Endothelial cell of umbilical vein (primary cell): ENCODE results near the gene HRH2. TPM values are rescaled to one million over a fixed set of nuclear protein-coding genes. Genes with fewer than 3 reads are reported as not detected.

Source experiments
- BruUV-seq: library from RNA; stranded (reverse); fragments of 400-500 nt; replicated peaks from 2 replicates; lab custom pipeline; 2021; lab: Mats Ljungman, UMichigan
- CTCF ChIA-PET: fragments of 300-600, 350-600 bp; sonication (Branson Sonifier 250); formaldehyde crosslinking; loops from one replicate; lab custom pipeline; 2021; ENCODE audit warnings: antibody characterized with exemption, inconsistent platforms; lab: Charles Lee
- POLR2A ChIA-PET: fragments of 300-600, 350-600 bp; sonication (Branson Sonifier 250); formaldehyde crosslinking; loops from one replicate; lab custom pipeline; 2021; ENCODE audit warnings: antibody characterized with exemption, inconsistent platforms; lab: Charles Lee
- DNase-seq: peaks from one replicate; pipeline ENCODE4 v3.0.0-alpha.2; 2011; ENCODE audit warnings: low read depth, low spot score
- FAIRE-seq: peaks from 2 replicates; lab custom pipeline; 2011; peaks lifted over from hg19 to GRCh38; lab: Jason Lieb, UNC
- H2AFZ ChIP-seq: 2 replicates; pipeline ENCODE4 v1.6.0; 2012; ENCODE audit warnings: low read depth, low read length, control low read depth, inconsistent platforms
- H3K27ac ChIP-seq: 2 replicates; pipeline ENCODE4 v1.5.1; 2011; ENCODE audit warnings: low read depth, mild to moderate bottlenecking, control low read depth, low read length, moderate library complexity; ENCODE audit not compliant: insufficient read depth
- H3K27me3 ChIP-seq, 2 experiments: 2 replicates each; pipeline versions ENCODE4 v1.6.0 to v1.6.1; 2011; ENCODE audit warnings: low read length in 2 of 2, mixed read lengths in 1 of 2; ENCODE audit not compliant: control insufficient read depth in 2 of 2, insufficient read depth in 2 of 2
- H3K36me3 ChIP-seq, 2 experiments: 2 replicates in 1 of 2; 3 replicates in 1 of 2; pipeline ENCODE4 v1.5.1; 2011; ENCODE audit warnings: low read length in 2 of 2, mild to moderate bottlenecking in 1 of 2, moderate library complexity in 1 of 2; ENCODE audit not compliant: control insufficient read depth in 2 of 2, insufficient read depth in 2 of 2; ENCODE audit errors: extremely low read depth in 1 of 2
- H3K4me1 ChIP-seq: 3 replicates; pipeline ENCODE4 v1.5.1; 2011; ENCODE audit warnings: mild to moderate bottlenecking, low read length; ENCODE audit not compliant: control insufficient read depth, insufficient read depth; ENCODE audit errors: extremely low read depth
- H3K4me2 ChIP-seq: 2 replicates; pipeline ENCODE4 v1.6.1; 2011; ENCODE audit warnings: low read length, control low read depth, mixed read lengths; ENCODE audit not compliant: insufficient read depth
- H3K4me3 ChIP-seq, 3 experiments: fragments of 200-600 bp in 1 of 3; sonication (generic), shearing (Covaris generic) in 1 of 3; replicated peaks in 1 of 3; 2 replicates each; pipeline ENCODE4 v1.5.1; 2011 to 2016; ENCODE audit warnings: control low read depth in 3 of 3, low read length in 3 of 3, mild to moderate bottlenecking in 2 of 3, inconsistent platforms in 1 of 3, low read depth in 1 of 3, moderate library complexity in 1 of 3; ENCODE audit not compliant: insufficient read depth in 1 of 3
- H3K79me2 ChIP-seq: 2 replicates; pipeline ENCODE4 v1.6.0; 2012; ENCODE audit warnings: low read length, inconsistent platforms; ENCODE audit not compliant: control insufficient read depth, insufficient read depth
- H3K9ac ChIP-seq: replicated peaks from 2 replicates; pipeline ENCODE3; 2011; ENCODE audit warnings: low read length, control low read depth; ENCODE audit not compliant: insufficient read depth; ENCODE audit errors: extremely low read depth
- H3K9me1 ChIP-seq: replicated peaks from 3 replicates; pipeline ENCODE4 v1.6.0; 2011; ENCODE audit warnings: mild to moderate bottlenecking, low read length; ENCODE audit not compliant: control insufficient read depth, insufficient read depth; ENCODE audit errors: extremely low read depth
- H3K9me3 ChIP-seq: replicated peaks from 2 replicates; pipeline ENCODE4 v1.5.1; 2012; ENCODE audit warnings: low read length, inconsistent platforms; ENCODE audit not compliant: control insufficient read depth, insufficient read depth
- H4K20me1 ChIP-seq: replicated peaks from 2 replicates; pipeline ENCODE3; 2011; ENCODE audit warnings: mild to moderate bottlenecking, low read length; ENCODE audit not compliant: control insufficient read depth, insufficient read depth; ENCODE audit errors: extremely low read depth
- CTCF ChIP-seq, 2 donors: IDR thresholded peaks; 1 replicate in 1 of 2; 2 replicates in 1 of 2; pipeline ENCODE4 v1.5.1; 2011; ENCODE audit warnings: low read length in 2 of 2, mild to moderate bottlenecking in 2 of 2, moderate library complexity in 2 of 2, control low read depth in 1 of 2, inconsistent platforms in 1 of 2, low read depth in 1 of 2; ENCODE audit not compliant: insufficient read depth in 1 of 2; ENCODE audit errors: extremely low read depth in 1 of 2
- EZH2 ChIP-seq: IDR thresholded peaks from 2 replicates; pipeline ENCODE4 v1.6.1; 2012; ENCODE audit warnings: borderline replicate concordance, low read depth, mild to moderate bottlenecking, moderate library complexity, low read length, inconsistent platforms; ENCODE audit not compliant: severe bottlenecking
- FOS ChIP-seq: IDR thresholded peaks from 2 replicates; pipeline ENCODE4 v1.6.1; 2011; ENCODE audit warnings: mild to moderate bottlenecking, low read length, moderate library complexity, borderline replicate concordance; ENCODE audit not compliant: insufficient read depth
- GATA2 ChIP-seq: IDR thresholded peaks from 2 replicates; pipeline ENCODE4 v1.7.0; 2011; ENCODE audit warnings: low read depth, mild to moderate bottlenecking, moderate library complexity, mixed read lengths, low read length; ENCODE audit not compliant: insufficient read length, insufficient read depth
- JUN ChIP-seq: IDR thresholded peaks from 2 replicates; pipeline ENCODE4 v1.6.1; 2011; ENCODE audit warnings: borderline replicate concordance, low read depth; ENCODE audit not compliant: insufficient read length, insufficient read depth
- MAX ChIP-seq: IDR thresholded peaks from 2 replicates; pipeline ENCODE4 v1.6.1; 2011; ENCODE audit not compliant: insufficient read depth, insufficient read length
- MYC ChIP-seq: IDR thresholded peaks from one replicate; pipeline ENCODE4 v1.6.1; 2011; ENCODE audit warnings: mild to moderate bottlenecking, low read depth, low read length
- POLR2A ChIP-seq: IDR thresholded peaks from 2 replicates; pipeline ENCODE4 v1.6.1; 2012; ENCODE audit warnings: low read depth, mild to moderate bottlenecking, control low read depth, low read length
- POLR2AphosphoS5 ChIP-seq: IDR thresholded peaks from 2 replicates; pipeline ENCODE4 v1.6.1; 2012; ENCODE audit warnings: low read depth, mild to moderate bottlenecking, control low read depth, low read length, moderate library complexity; ENCODE audit not compliant: insufficient read depth
- dilution Hi-C: fragments of 300-500 bp; cut with MboI; formaldehyde crosslinking; loops from one replicate; pipeline ENCODE4 v1.15.0; 2019; ENCODE audit warnings: low sequenced_read_pairs; ENCODE audit not compliant: extremely low pct_ligation_motif_present
- intact Hi-C: fragments of 100-400 bp; cut with micrococcal nuclease; formaldehyde crosslinking; loops from one replicate; pipeline ENCODE4 v1.10.0; 2022
- polyA plus RNA-seq, 4 experiments: library from polyadenylated mRNA; depleted of rRNA in 3 of 4; stranded (reverse) in 3 of 4; unstranded in 1 of 4; fragments of >200 nt; gene quantifications; 2 replicates each; pipeline versions ENCODE4 v1.2.1 to v1.2.3, GENCODE V29; 2011 to 2012; ENCODE audit warnings: missing spikeins in 1 of 4
- total RNA-seq: library from RNA; stranded (reverse); gene quantifications from 2 replicates; pipeline ENCODE4 v1.2.3, GENCODE V29; 2021

The HRH2 gene
- total and polyA plus RNA-seq, 2 donors (not counting 3 experiments of a cell fraction or from before 2014, with no cell fraction given), result not detected

GRCh38 chr5:175713930-175714329 is 56.1 kb downstream of the HRH2 start:
- ChIA-PET POLR2A (no interaction called here), CTCF (no interaction called here)
- no peak for DNase-seq
- H3K79me2 ChIP-seq, result no peaks in the 10 kb centered on the region
- BruUV-seq, result no TSS peak
- no peaks in the 10 kb centered on the region for H3K9me3 ChIP-seq
- dilution Hi-C loops, result no loop called here
- H3K9ac ChIP-seq, result no peak overlapping the region
- no peak overlapping the region for H2AFZ ChIP-seq
- H4K20me1 ChIP-seq, result no peaks in the 10 kb centered on the region
- H3K4me1 ChIP-seq, result no peaks in the 10 kb centered on the region
- H3K9me1 ChIP-seq, result no peaks in the 10 kb centered on the region
- no peak for TF ChIP-seq GATA2
- TF ChIP-seq POLR2AphosphoS5, result no peak
- no peak for TF ChIP-seq FOS
- TF ChIP-seq MAX, result no peak
- TF ChIP-seq JUN, result no peak
- no peak for TF ChIP-seq CTCF (IDR thresholded peaks at IDR 0.05; ENCODE audit: extremely low read depth in 1 of 2, insufficient read depth in 1 of 2, low read depth in 1 of 2, low read length in 2 of 2)
- no peak for TF ChIP-seq POLR2A
- TF ChIP-seq MYC, result no peak
- TF ChIP-seq EZH2, result no peak
- no peaks in the 10 kb centered on the region for H3K36me3 ChIP-seq
- H3K4me3 ChIP-seq, result no peak overlapping the region
- FAIRE-seq, result no peak
- no peak overlapping the region for H3K27ac ChIP-seq
- no peaks in the 10 kb centered on the region for H3K27me3 ChIP-seq
- intact Hi-C loops, result no loop called here
- no peak overlapping the region for H3K4me2 ChIP-seq
